ENCODE data around the gene SAMD11. TPM values are rescaled to one million over a fixed set of nuclear protein-coding genes. Genes with fewer than 3 reads are reported as not detected.

SAMD11 gene
- total RNA-seq, 1 donor from 2014 or later = 0.41 TPM

- DNase-seq (ENCODE audit: low spot score in 2 of 2) = no peak
- no peak for FAIRE-seq
Observed at GRCh38 chr1:930633-931138, 7.0 kb downstream of the SAMD11 start.

GRCh38 chr1:931380-932172 lies 7.9 kb downstream of the SAMD11 start:
- FAIRE-seq = no peak

GRCh38 chr1:932173-932510 lies 8.4 kb downstream of the SAMD11 start:
- DNase-seq (ENCODE audit: low spot score in 2 of 2) (no peak), FAIRE-seq (no peak)

More at GRCh38 chr1:931380-932172, 7.9 kb downstream of the SAMD11 start:
- no peak for DNase-seq (ENCODE audit: low spot score in 2 of 2)

GRCh38 chr1:932776-933602 lies 9.3 kb downstream of the SAMD11 start:
- DNase-seq (ENCODE audit: low spot score in 2 of 2) (no peak), FAIRE-seq (no peak)

GRCh38 chr1:933603-933940 lies 9.8 kb downstream of the SAMD11 start:
- no peak for DNase-seq (ENCODE audit: low spot score in 2 of 2)
- no peak for FAIRE-seq

- no peak for FAIRE-seq
- peak in 1 of 2 donors; percentile 64 for DNase-seq (ENCODE audit: low spot score in 2 of 2)
Observed at GRCh38 chr1:934991-935750, 11.4 kb downstream of the SAMD11 start.

- no peak for FAIRE-seq
- DNase-seq (ENCODE audit: low spot score in 2 of 2) = no peak
Observed at GRCh38 chr1:935751-936231, 12.1 kb downstream of the SAMD11 start.

GRCh38 chr1:936348-937264 lies 12.9 kb downstream of the SAMD11 start:
- FAIRE-seq = no peak
- DNase-seq (ENCODE audit: low spot score in 2 of 2) = no peak

GRCh38 chr1:937521-937920 lies 13.8 kb downstream of the SAMD11 start:
- DNase-seq (ENCODE audit: low spot score in 2 of 2) (no peak), FAIRE-seq (no peak)

GRCh38 chr1:938088-938683 lies 14.5 kb downstream of the SAMD11 start:
- no peak for FAIRE-seq
- no peak for DNase-seq (ENCODE audit: low spot score in 2 of 2)

GRCh38 chr1:938711-939489 lies 15.2 kb downstream of the SAMD11 start:
- FAIRE-seq (no peak), DNase-seq (ENCODE audit: low spot score in 2 of 2) (no peak)

GRCh38 chr1:939511-940106 lies 15.9 kb downstream of the SAMD11 start:
- no peak for FAIRE-seq
- no peak for DNase-seq (ENCODE audit: low spot score in 2 of 2)

GRCh38 chr1:940107-941014 lies 16.6 kb downstream of the SAMD11 start:
- FAIRE-seq = no peak
- DNase-seq (ENCODE audit: low spot score in 2 of 2) = peak; percentile 85 to 91

GRCh38 chr1:941015-941587 lies 17.4 kb downstream of the SAMD11 start:
- no peak for DNase-seq (ENCODE audit: low spot score in 2 of 2)
- FAIRE-seq = no peak

- peak; percentile 71 to 76 for DNase-seq (ENCODE audit: low spot score in 2 of 2)
- no peak for FAIRE-seq
Observed at GRCh38 chr1:941588-942383, 18.1 kb downstream of the SAMD11 start.

GRCh38 chr1:942411-942821 lies 18.7 kb downstream of the SAMD11 start:
- no peak for DNase-seq (ENCODE audit: low spot score in 2 of 2)
- FAIRE-seq = no peak

Measured in frontal cortex (tissue), 4 donors.